CD4-positive, alpha-beta memory T cell (primary cell): ENCODE measurements around the gene NACC2. TPM values are rescaled to one million over a fixed set of nuclear protein-coding genes. Genes with fewer than 3 reads are reported as not detected.

Experiments used
- CTCF ChIA-PET: fragments of 350-600 bp; sonication (Branson Sonifier 250); formaldehyde crosslinking; loops from one replicate; lab custom pipeline; 2021; ENCODE audit warnings: inconsistent platforms; ENCODE audit not compliant: partially characterized antibody; lab: Charles Lee
- POLR2A ChIA-PET: fragments of 350-600 bp; sonication (Branson Sonifier 250); formaldehyde crosslinking; loops from one replicate; lab custom pipeline; 2021; ENCODE audit not compliant: partially characterized antibody; lab: Charles Lee
- DNase-seq, 5 donors: peaks; one replicate each; pipeline versions ENCODE4 v3.0.0 to v3.0.0-alpha.2; 2020 to 2022; ENCODE audit warnings: mixed read lengths in 1 of 5
- H3K27ac ChIP-seq: one replicate; pipeline ENCODE4 v1.7.0; 2013; ENCODE audit warnings: low read depth, low read length
- H3K27me3 ChIP-seq: 2 replicates; pipeline ENCODE4 v1.7.0; 2013; ENCODE audit warnings: mild to moderate bottlenecking, low read length, moderate library complexity; ENCODE audit not compliant: insufficient read depth
- H3K36me3 ChIP-seq: 2 replicates; pipeline ENCODE4 v1.7.0; 2013; ENCODE audit warnings: mild to moderate bottlenecking, low read length, moderate library complexity; ENCODE audit not compliant: insufficient read depth
- H3K4me1 ChIP-seq: 2 replicates; pipeline ENCODE4 v1.7.0; 2013; ENCODE audit warnings: mild to moderate bottlenecking, low read length, moderate library complexity; ENCODE audit not compliant: insufficient read depth
- H3K4me3 ChIP-seq, 2 donors: one replicate each; pipeline ENCODE4 v1.7.0; 2013; ENCODE audit warnings: low read length in 2 of 2, mild to moderate bottlenecking in 1 of 2
- H3K9me3 ChIP-seq, 2 donors: one replicate each; pipeline ENCODE4 v1.7.0; 2013; ENCODE audit warnings: low read length in 2 of 2, control low read depth in 1 of 2; ENCODE audit not compliant: control insufficient read depth in 1 of 2
- H3K27ac Mint-ChIP-seq, 7 donors: one replicate each; pipeline ENCODE4 v1.8.0; 2020 to 2021; ENCODE audit warnings: mixed read lengths in 7 of 7, mild to moderate bottlenecking in 6 of 7, inconsistent platforms in 3 of 7, moderate library complexity in 3 of 7
- H3K27me3 Mint-ChIP-seq, 2 donors: one replicate each; pipeline ENCODE4 v1.8.0; 2020 to 2021; ENCODE audit warnings: mixed read lengths in 2 of 2
- H3K36me3 Mint-ChIP-seq, 2 donors: one replicate each; pipeline ENCODE4 v1.8.0; 2020 to 2021; ENCODE audit warnings: mixed read lengths in 2 of 2, inconsistent platforms in 1 of 2, mild to moderate bottlenecking in 1 of 2
- H3K4me1 Mint-ChIP-seq, 4 donors: one replicate each; pipeline ENCODE4 v1.8.0; 2020 to 2021; ENCODE audit warnings: mixed read lengths in 4 of 4, mild to moderate bottlenecking in 1 of 4
- H3K4me3 Mint-ChIP-seq, 8 donors: one replicate each; pipeline ENCODE4 v1.8.0; 2020 to 2021; ENCODE audit warnings: mixed read lengths in 8 of 8, mild to moderate bottlenecking in 7 of 8, moderate library complexity in 6 of 8, inconsistent platforms in 3 of 8
- H3K9me3 Mint-ChIP-seq, 8 donors: one replicate each; pipeline ENCODE4 v1.8.0; 2020 to 2021; ENCODE audit warnings: mixed read lengths in 8 of 8, mild to moderate bottlenecking in 5 of 8, inconsistent platforms in 3 of 8, moderate library complexity in 1 of 8
- intact Hi-C: fragments of 100-400 bp; cut with micrococcal nuclease; formaldehyde crosslinking; loops from one replicate; pipeline ENCODE4 v1.15.1; 2023
- polyA plus RNA-seq, 2 donors: library from polyadenylated mRNA; unstranded; fragments of 300-500 nt; fragmentation: Illumina TruSeq; gene quantifications; one replicate each; pipeline ENCODE4 v1.2.3, GENCODE V29; 2021
- total RNA-seq, 2 experiments: library from RNA; stranded (reverse); gene quantifications; one replicate each; pipeline ENCODE4 v1.2.3, GENCODE V29; 2021

Gene NACC2
- total and polyA plus RNA-seq, 4 experiments from 2014 or later = 0.58 to 12.2 (median 7.1) TPM

- H3K9me3 ChIP-seq = no peaks in the 10 kb centered on the region
- intact Hi-C loops = no loop called here
- Mint-ChIP-seq H3K27me3 (no peaks in the 10 kb centered on the region), H3K9me3 (no peaks in the 10 kb centered on the region), H3K4me1 (peaks cover 3 to 40% (median 17%) of the 10 kb centered on the region in 4 donors), H3K36me3 (no peaks in the 10 kb centered on the region), H3K27ac (peak overlapping the region in 5 of 7 donors; percentile 10 to 89 (median 68)), H3K4me3 (peak overlapping the region; percentile 54 to 88 (median 72))
- H3K4me3 ChIP-seq = no peak overlapping the region
- no peak overlapping the region for H3K27ac ChIP-seq
- CTCF ChIA-PET = interaction anchor here (5.7 kb wide), 1 partner anchor 30 kb away, joined by 75 read pairs; no protein-coding TSS in a partner anchor
- no peaks in the 10 kb centered on the region for H3K36me3 ChIP-seq
- peaks cover 44% of the 10 kb centered on the region for H3K4me1 ChIP-seq
- no peak for DNase-seq
- POLR2A ChIA-PET = no interaction called here
- no peaks in the 10 kb centered on the region for H3K27me3 ChIP-seq
Measured at GRCh38 chr9:136092741-136093140, 2.3 kb downstream of the NACC2 start.

- Histone ChIP-seq H3K36me3 (no peaks in the 10 kb centered on the region), H3K27ac (no peak overlapping the region), H3K9me3 (no peaks in the 10 kb centered on the region), H3K27me3 (no peaks in the 10 kb centered on the region), H3K4me1 (peaks cover 44% of the 10 kb centered on the region), H3K4me3 (no peak overlapping the region)
- no peak overlapping the region for H3K4me3 Mint-ChIP-seq
- peaks cover 3 to 40% (median 17%) of the 10 kb centered on the region in 4 donors for H3K4me1 Mint-ChIP-seq
- H3K27me3 Mint-ChIP-seq = no peaks in the 10 kb centered on the region
- ChIA-PET CTCF (interaction anchor here (5.7 kb wide), 1 partner anchor 30 kb away, joined by 75 read pairs; no protein-coding TSS in a partner anchor), POLR2A (interaction anchor here (1.8 kb wide), 1 partner anchor 17 kb away, joined by 7 read pairs; no protein-coding TSS in a partner anchor)
- no peaks in the 10 kb centered on the region for H3K9me3 Mint-ChIP-seq
- H3K36me3 Mint-ChIP-seq = no peaks in the 10 kb centered on the region
- intact Hi-C loops = no loop called here
- DNase-seq = peak in 1 of 5 donors; percentile 28
- peak overlapping the region in 2 of 7 donors; percentile 15 to 47 for H3K27ac Mint-ChIP-seq
Measured at GRCh38 chr9:136092353-136092650, 2.8 kb downstream of the NACC2 start.

GRCh38 chr9:136091582-136092352 lies 3.3 kb downstream of the NACC2 start:
- intact Hi-C loops = no loop called here
- Histone ChIP-seq H3K27me3 (no peaks in the 10 kb centered on the region), H3K9me3 (no peaks in the 10 kb centered on the region), H3K4me1 (peaks cover 44% of the 10 kb centered on the region), H3K27ac (no peak overlapping the region), H3K36me3 (no peaks in the 10 kb centered on the region), H3K4me3 (no peak overlapping the region)
- ChIA-PET POLR2A (interaction anchor here (0.8 to 2.2 kb wide), 3 partner anchors 18 to 131 kb away, joined by 3 to 13 read pairs (median 7); no protein-coding TSS in a partner anchor), CTCF (interaction anchor here (5.7 kb wide), 1 partner anchor 31 kb away, joined by 75 read pairs; no protein-coding TSS in a partner anchor)
- Mint-ChIP-seq H3K36me3 (no peaks in the 10 kb centered on the region), H3K4me1 (peaks cover 5 to 40% (median 19%) of the 10 kb centered on the region in 4 donors), H3K27ac (peak overlapping the region in 6 of 7 donors; percentile 24 to 78 (median 62)), H3K4me3 (peak overlapping the region in 5 of 8 donors; percentile 35 to 70 (median 42)), H3K27me3 (no peaks in the 10 kb centered on the region), H3K9me3 (no peaks in the 10 kb centered on the region)
- DNase-seq = peak in 1 of 5 donors; percentile 34

GRCh38 chr9:136090768-136091581 lies 4.1 kb downstream of the NACC2 start:
- no peaks in the 10 kb centered on the region for H3K9me3 Mint-ChIP-seq
- DNase-seq = no peak
- CTCF ChIA-PET = interaction anchor here (1.1 to 5.7 kb wide), 4 partner anchors 11 to 31 kb away, joined by 3 to 75 read pairs (median 6); partner anchors contain the start of gene TMEM250
- H3K4me1 Mint-ChIP-seq = peaks cover 4 to 33% (median 18%) of the 10 kb centered on the region in 4 donors
- peak overlapping the region in 2 of 8 donors; percentile 42 to 70 for H3K4me3 Mint-ChIP-seq
- no peaks in the 10 kb centered on the region for H3K36me3 ChIP-seq
- POLR2A ChIA-PET = interaction anchor here (0.8 to 2.2 kb wide), 3 partner anchors 19 to 131 kb away, joined by 3 to 13 read pairs (median 7); no protein-coding TSS in a partner anchor
- H3K27ac ChIP-seq = no peak overlapping the region
- H3K27me3 Mint-ChIP-seq = no peaks in the 10 kb centered on the region
- H3K9me3 ChIP-seq = no peaks in the 10 kb centered on the region
- no peaks in the 10 kb centered on the region for H3K36me3 Mint-ChIP-seq
- H3K4me3 ChIP-seq = no peak overlapping the region
- H3K4me1 ChIP-seq = peaks cover 39% of the 10 kb centered on the region
- H3K27me3 ChIP-seq = no peaks in the 10 kb centered on the region
- intact Hi-C loops = no loop called here
- peak overlapping the region in 4 of 7 donors; percentile 24 to 75 (median 50) for H3K27ac Mint-ChIP-seq

GRCh38 chr9:136090056-136090735 lies 4.9 kb downstream of the NACC2 start:
- Mint-ChIP-seq H3K27me3 (no peaks in the 10 kb centered on the region), H3K4me3 (peak overlapping the region in 1 of 8 donors; percentile 15), H3K27ac (peak overlapping the region in 2 of 7 donors; percentile 7 to 35), H3K9me3 (no peaks in the 10 kb centered on the region), H3K4me1 (peaks cover 4 to 30% (median 18%) of the 10 kb centered on the region in 4 donors), H3K36me3 (no peaks in the 10 kb centered on the region)
- intact Hi-C loops = no loop called here
- no peaks in the 10 kb centered on the region for H3K9me3 ChIP-seq
- POLR2A ChIA-PET = interaction anchor here (0.6 to 2.2 kb wide), 5 partner anchors 19 to 227 kb away, joined by 3 to 13 read pairs (median 4); no protein-coding TSS in a partner anchor
- no peaks in the 10 kb centered on the region for H3K27me3 ChIP-seq
- DNase-seq = no peak
- H3K36me3 ChIP-seq = no peaks in the 10 kb centered on the region
- H3K27ac ChIP-seq = no peak overlapping the region
- CTCF ChIA-PET = interaction anchor here (0.6 to 5.7 kb wide), 6 partner anchors 11 to 193 kb away, joined by 3 to 75 read pairs (median 5); partner anchors contain the start of gene TMEM250
- no peak overlapping the region for H3K4me3 ChIP-seq
- peaks cover 36% of the 10 kb centered on the region for H3K4me1 ChIP-seq

DNA sequence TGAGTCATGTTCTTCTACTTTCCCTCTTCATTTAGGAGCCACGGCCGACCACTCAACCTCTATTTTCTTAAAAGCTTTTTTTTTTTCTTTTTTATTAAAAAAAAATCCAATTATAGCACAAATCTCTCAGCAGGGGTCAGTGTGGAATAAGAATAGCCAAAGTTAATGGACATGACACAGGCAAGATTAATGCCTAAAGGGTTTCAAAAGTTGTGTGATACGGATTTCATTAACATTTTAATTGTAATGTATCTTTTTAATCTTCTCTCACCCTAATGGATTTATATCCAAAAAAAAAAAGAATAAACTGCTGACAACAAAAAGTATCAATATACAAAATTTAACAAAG lies 5.4 kb downstream of the NACC2 start:
- peaks cover 36% of the 10 kb centered on the region for H3K4me1 ChIP-seq
- ChIA-PET CTCF (interaction anchor here (0.6 to 5.7 kb wide), 6 partner anchors 12 to 194 kb away, joined by 3 to 75 read pairs (median 5); partner anchors contain the start of gene TMEM250), POLR2A (interaction anchor here (0.6 to 2.2 kb wide), 5 partner anchors 20 to 226 kb away, joined by 3 to 13 read pairs (median 4); no protein-coding TSS in a partner anchor)
- H3K27ac Mint-ChIP-seq = peak overlapping the region in 2 of 7 donors; percentile 7 to 35
- no peaks in the 10 kb centered on the region for H3K9me3 ChIP-seq
- H3K27ac ChIP-seq = no peak overlapping the region
- peaks cover 6 to 32% (median 19%) of the 10 kb centered on the region in 4 donors for H3K4me1 Mint-ChIP-seq
- no peaks in the 10 kb centered on the region for H3K27me3 Mint-ChIP-seq
- peak overlapping the region in 1 of 8 donors; percentile 15 for H3K4me3 Mint-ChIP-seq
- no peaks in the 10 kb centered on the region for H3K36me3 ChIP-seq
- no peaks in the 10 kb centered on the region for H3K9me3 Mint-ChIP-seq
- peak in 4 of 5 donors; percentile 37 to 43 (median 38) for DNase-seq
- H3K36me3 Mint-ChIP-seq = no peaks in the 10 kb centered on the region
- no peaks in the 10 kb centered on the region for H3K27me3 ChIP-seq
- intact Hi-C loops = loop anchor here (1.0 kb wide), 1 partner anchor 34 kb away; no protein-coding TSS in a partner anchor
- no peak overlapping the region for H3K4me3 ChIP-seq
